Effector memory CD8-positive, alpha-beta T cell (primary cell): Measurements from ENCODE around the gene SORCS3.

Experiments
- ATAC-seq: fragments of 150-1000 bp; cut with Tn5 transposase; replicated peaks from 2 replicates; pipeline ENCODE4 v1.10.0; 2021; ENCODE audit warnings: mild to moderate bottlenecking, moderate library complexity
- DNase-seq, 3 experiments: peaks; one replicate each; pipeline ENCODE4 v3.0.0; 2021
- H3K27ac Mint-ChIP-seq, 2 donors: one replicate each; pipeline ENCODE4 v1.8.0; 2022; ENCODE audit warnings: mild to moderate bottlenecking in 2 of 2, mixed read lengths in 2 of 2, moderate library complexity in 2 of 2
- H3K27me3 Mint-ChIP-seq, 2 donors: one replicate each; pipeline ENCODE4 v1.8.0; 2022; ENCODE audit warnings: mixed read lengths in 2 of 2
- H3K36me3 Mint-ChIP-seq: one replicate; pipeline ENCODE4 v1.8.0; 2022; ENCODE audit warnings: mild to moderate bottlenecking, moderate library complexity, mixed read lengths; ENCODE audit not compliant: insufficient read depth
- H3K4me1 Mint-ChIP-seq, 2 donors: one replicate each; pipeline ENCODE4 v1.8.0; 2022; ENCODE audit warnings: low read depth in 2 of 2, mixed read lengths in 2 of 2
- H3K4me3 Mint-ChIP-seq, 2 donors: one replicate each; pipeline ENCODE4 v1.8.0; 2022; ENCODE audit warnings: mild to moderate bottlenecking in 2 of 2, mixed read lengths in 2 of 2, moderate library complexity in 2 of 2
- H3K9me3 Mint-ChIP-seq, 2 donors: one replicate each; pipeline ENCODE4 v1.8.0; 2022; ENCODE audit warnings: mixed read lengths in 2 of 2

The SORCS3 gene

DNA sequence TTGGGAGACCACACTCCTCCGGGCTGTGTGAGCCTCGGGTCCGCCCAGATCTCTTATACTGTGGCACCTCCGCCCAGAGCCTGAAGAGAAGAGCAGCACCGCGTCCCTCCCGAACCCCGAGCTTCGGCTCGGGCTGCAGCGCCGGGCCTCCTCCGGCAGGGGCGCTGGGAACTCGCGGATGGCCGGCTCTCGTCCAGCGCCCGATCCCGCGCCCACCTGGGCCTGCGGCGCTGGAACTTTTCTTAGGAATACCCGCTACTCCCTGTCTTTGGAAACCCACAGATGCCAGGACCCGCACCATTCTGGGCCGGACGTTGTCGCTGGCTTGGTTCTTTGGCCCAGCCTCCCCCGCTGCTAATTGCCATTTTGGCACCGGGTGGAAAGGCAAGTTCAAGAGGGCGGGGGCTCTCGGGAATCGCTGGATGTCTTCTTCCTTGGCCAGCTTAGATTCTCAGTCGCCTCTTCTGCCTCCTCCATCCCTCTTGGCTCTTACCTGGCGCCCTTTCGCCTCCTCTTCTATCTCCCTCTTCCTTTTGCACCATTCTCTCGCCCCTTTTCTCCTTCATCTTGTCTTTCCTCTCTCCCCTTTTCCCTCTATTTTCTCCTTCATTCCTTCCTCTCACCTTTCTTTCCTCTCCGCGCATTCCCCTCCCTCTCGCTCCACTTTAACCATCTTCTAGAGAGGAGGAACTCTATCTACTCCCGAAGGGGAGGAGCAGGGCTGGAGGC, 2.1 kb upstream of the SORCS3 start:
- Mint-ChIP-seq H3K36me3 (no peaks in the 10 kb centered on the region), H3K27ac (no peak overlapping the region), H3K4me3 (no peak overlapping the region), H3K4me1 (no peaks in the 10 kb centered on the region), H3K27me3 (peaks cover 51 to 70% of the 10 kb centered on the region in 2 donors), H3K9me3 (no peaks in the 10 kb centered on the region)
- ATAC-seq (no peak), DNase-seq (no peak)

GRCh38 chr10:104639590-104640338, 1.3 kb upstream of the SORCS3 start:
- no peak for DNase-seq
- Mint-ChIP-seq H3K4me3 (no peak overlapping the region), H3K4me1 (no peaks in the 10 kb centered on the region), H3K27ac (no peak overlapping the region), H3K9me3 (no peaks in the 10 kb centered on the region), H3K27me3 (peaks cover 58 to 72% of the 10 kb centered on the region in 2 donors), H3K36me3 (no peaks in the 10 kb centered on the region)
- ATAC-seq, result no peak

DNA sequence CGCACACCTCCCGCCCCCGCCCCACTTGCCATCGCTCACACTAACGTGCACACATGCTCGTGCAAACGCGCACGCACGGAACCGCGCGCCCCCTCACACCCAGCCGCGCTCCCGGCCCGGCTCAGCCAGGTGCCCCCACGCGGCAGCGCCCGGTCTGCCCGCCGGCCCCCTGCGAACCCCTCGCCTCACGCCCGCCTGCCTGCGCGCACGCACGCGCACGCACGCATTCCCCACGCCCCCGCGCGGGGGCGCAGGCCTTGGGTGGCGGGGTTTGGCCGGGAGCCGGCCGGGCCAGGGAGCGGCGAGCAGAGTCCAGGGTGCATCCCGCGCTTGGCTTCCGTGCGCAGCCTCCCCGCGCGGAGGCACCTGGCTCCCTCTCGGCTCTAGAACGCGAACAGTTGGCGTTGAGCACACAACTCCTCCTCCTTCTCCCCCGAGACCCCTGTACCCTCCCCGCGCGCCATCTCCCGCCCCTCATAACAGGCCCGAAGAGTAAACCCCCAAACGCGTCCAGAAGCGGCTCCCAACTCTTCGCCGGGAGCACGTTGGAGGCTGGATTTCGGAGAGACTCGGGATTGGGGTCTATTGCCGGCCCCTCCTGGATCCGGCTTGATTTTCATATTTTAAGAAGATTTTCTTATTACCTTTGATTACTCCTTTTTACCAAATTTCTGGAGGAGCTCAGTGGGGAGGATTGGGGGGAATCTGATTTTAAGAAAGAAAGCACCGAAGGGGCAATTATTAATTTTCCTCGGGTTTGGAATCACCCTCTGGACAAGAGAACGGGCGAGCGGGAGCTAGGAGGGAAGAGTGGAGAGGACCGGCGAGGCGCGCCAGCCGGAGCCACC, 527 bp upstream of the SORCS3 start:
- H3K9me3 Mint-ChIP-seq, result no peaks in the 10 kb centered on the region
- no peaks in the 10 kb centered on the region for H3K36me3 Mint-ChIP-seq
- no peaks in the 10 kb centered on the region for H3K4me1 Mint-ChIP-seq

GRCh38 chr10:104641937-104642657, 1.0 kb downstream of the SORCS3 start:
- peaks cover 61 to 79% of the 10 kb centered on the region in 2 donors for H3K27me3 Mint-ChIP-seq
- H3K9me3 Mint-ChIP-seq, result no peaks in the 10 kb centered on the region
- no peak overlapping the region for H3K27ac Mint-ChIP-seq
- no peak for ATAC-seq
- H3K36me3 Mint-ChIP-seq, result no peaks in the 10 kb centered on the region
- H3K4me1 Mint-ChIP-seq, result no peaks in the 10 kb centered on the region
- no peak for DNase-seq
- H3K4me3 Mint-ChIP-seq, result no peak overlapping the region

More for the DNA sequence above, 527 bp upstream of the SORCS3 start:
- Mint-ChIP-seq H3K27me3 (peaks cover 55 to 74% of the 10 kb centered on the region in 2 donors), H3K4me3 (no peak overlapping the region), H3K27ac (no peak overlapping the region)
- ATAC-seq (no peak), DNase-seq (no peak)

GRCh38 chr10:104642658-104643302, 1.7 kb downstream of the SORCS3 start:
- H3K4me1 Mint-ChIP-seq, result no peaks in the 10 kb centered on the region
- H3K36me3 Mint-ChIP-seq, result no peaks in the 10 kb centered on the region
- peaks cover 61 to 79% of the 10 kb centered on the region in 2 donors for H3K27me3 Mint-ChIP-seq
- H3K27ac Mint-ChIP-seq, result no peak overlapping the region
- ATAC-seq (no peak), DNase-seq (no peak)
- no peak overlapping the region for H3K4me3 Mint-ChIP-seq
- no peaks in the 10 kb centered on the region for H3K9me3 Mint-ChIP-seq

DNA sequence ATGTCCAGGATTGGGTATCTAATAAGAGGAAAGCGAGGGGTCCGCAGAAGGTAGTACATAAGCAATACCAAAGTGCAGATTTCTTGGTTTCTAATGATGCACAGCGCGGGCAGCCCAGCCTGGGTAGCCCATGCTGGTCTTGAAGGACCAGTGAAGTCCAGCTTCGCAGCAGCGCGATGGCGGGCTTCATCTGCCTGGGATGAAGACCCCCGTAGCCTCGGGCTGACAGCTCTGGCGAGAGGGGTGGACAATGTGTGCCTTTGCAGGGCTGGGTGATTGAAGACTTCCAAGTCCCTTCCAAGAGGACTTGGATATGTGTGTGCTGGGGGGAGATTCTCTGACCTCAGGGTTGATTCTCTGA, 2.2 kb downstream of the SORCS3 start:
- H3K9me3 Mint-ChIP-seq, result no peaks in the 10 kb centered on the region
- no peaks in the 10 kb centered on the region for H3K36me3 Mint-ChIP-seq
- DNase-seq (no peak), ATAC-seq (no peak)
- H3K27me3 Mint-ChIP-seq, result peaks cover 60 to 79% of the 10 kb centered on the region in 2 donors
- H3K4me1 Mint-ChIP-seq, result no peaks in the 10 kb centered on the region
- H3K27ac Mint-ChIP-seq, result no peak overlapping the region
- H3K4me3 Mint-ChIP-seq, result no peak overlapping the region

DNA sequence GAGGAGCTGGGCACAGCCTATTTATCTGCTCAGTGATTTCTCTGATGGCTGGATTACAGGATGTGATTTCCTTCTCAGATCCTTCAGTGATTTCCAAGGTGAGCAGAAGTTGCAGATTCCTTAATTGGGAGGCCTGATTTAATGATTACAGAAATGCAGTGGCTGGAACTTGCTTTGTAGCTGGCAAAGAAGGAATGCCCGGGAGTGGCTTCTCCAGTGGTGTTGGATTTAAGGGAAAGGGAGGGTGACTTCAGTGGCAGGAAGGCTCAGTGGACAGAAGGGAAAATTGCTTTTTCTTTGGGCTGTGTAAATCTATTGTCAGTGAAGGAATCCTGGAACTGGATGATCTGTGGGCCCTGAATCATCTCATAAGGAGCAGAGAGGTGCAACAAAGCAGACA, 5.1 kb downstream of the SORCS3 start:
- no peaks in the 10 kb centered on the region for H3K36me3 Mint-ChIP-seq
- DNase-seq, result no peak
- ATAC-seq, result no peak
- no peaks in the 10 kb centered on the region for H3K4me1 Mint-ChIP-seq
- H3K27ac Mint-ChIP-seq, result no peak overlapping the region
- H3K4me3 Mint-ChIP-seq, result no peak overlapping the region
- peaks cover 57 to 84% of the 10 kb centered on the region in 2 donors for H3K27me3 Mint-ChIP-seq
- H3K9me3 Mint-ChIP-seq, result no peaks in the 10 kb centered on the region

DNA sequence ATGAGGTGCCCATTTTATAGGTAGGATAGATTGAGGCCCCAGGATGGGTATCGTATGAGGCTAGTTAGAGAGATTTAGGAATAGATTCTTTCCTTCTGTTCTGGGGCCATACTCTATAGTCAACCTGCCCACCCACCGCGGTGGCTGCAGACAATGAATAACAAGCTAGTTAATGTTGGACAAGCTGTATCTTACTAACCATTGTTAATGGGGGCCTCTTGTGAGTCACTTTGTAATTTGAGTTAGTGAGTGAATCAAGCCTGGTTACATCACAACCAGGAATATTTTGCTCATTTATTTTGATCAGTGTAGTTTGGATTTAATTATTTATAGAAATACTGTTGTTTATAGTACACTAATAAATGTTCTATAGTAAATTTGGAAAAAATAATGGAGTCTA, 7.3 kb downstream of the SORCS3 start:
- no peaks in the 10 kb centered on the region for H3K36me3 Mint-ChIP-seq
- ATAC-seq, result no peak
- H3K9me3 Mint-ChIP-seq, result no peaks in the 10 kb centered on the region
- H3K4me3 Mint-ChIP-seq, result no peak overlapping the region
- peaks cover 52 to 73% of the 10 kb centered on the region in 2 donors for H3K27me3 Mint-ChIP-seq
- H3K4me1 Mint-ChIP-seq, result no peaks in the 10 kb centered on the region
- no peak for DNase-seq
- H3K27ac Mint-ChIP-seq, result no peak overlapping the region

GRCh38 chr10:104650072-104650471, 9.0 kb downstream of the SORCS3 start:
- Mint-ChIP-seq H3K4me1 (no peaks in the 10 kb centered on the region), H3K27me3 (peaks cover 45 to 69% of the 10 kb centered on the region in 2 donors), H3K9me3 (no peaks in the 10 kb centered on the region), H3K27ac (no peak overlapping the region), H3K36me3 (no peaks in the 10 kb centered on the region), H3K4me3 (no peak overlapping the region)
- DNase-seq (no peak), ATAC-seq (no peak)

DNA sequence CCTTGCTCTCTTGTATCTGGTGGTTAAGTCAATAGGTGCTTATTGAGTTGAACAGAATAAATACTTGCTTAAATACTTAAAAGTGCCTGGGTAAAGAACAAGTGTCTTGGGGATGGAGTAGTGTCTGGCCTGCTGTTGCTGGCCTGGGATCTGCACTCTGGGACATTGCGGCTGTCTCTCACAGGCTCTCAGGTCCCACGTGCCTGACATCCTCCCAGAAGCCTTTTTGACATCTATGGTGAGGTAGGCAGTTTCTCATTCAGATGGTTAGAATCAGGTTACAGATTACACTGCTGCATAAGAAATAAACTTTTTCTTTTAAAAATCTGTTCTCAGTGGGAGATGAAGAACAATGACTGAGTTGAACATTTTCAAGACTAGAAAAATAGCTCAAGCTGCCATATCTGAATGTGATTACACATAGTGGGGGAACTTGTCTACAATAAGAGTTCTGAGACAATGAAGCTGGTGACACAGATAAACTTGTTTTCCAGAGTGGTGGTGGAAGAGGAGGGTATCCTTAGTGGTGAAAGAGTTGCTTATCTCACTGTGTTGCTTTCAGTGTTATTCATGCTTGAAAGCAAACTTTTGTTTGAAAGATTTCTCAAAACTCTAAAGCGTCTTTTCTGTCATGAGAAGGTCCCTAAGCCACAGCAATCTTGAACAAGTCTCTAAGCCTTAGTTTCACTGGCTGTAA, 9.7 kb downstream of the SORCS3 start:
- Mint-ChIP-seq H3K36me3 (no peaks in the 10 kb centered on the region), H3K4me1 (no peaks in the 10 kb centered on the region), H3K27ac (no peak overlapping the region), H3K27me3 (peaks cover 43 to 62% of the 10 kb centered on the region in 2 donors), H3K4me3 (no peak overlapping the region), H3K9me3 (no peaks in the 10 kb centered on the region)
- DNase-seq, result no peak
- no peak for ATAC-seq

DNA sequence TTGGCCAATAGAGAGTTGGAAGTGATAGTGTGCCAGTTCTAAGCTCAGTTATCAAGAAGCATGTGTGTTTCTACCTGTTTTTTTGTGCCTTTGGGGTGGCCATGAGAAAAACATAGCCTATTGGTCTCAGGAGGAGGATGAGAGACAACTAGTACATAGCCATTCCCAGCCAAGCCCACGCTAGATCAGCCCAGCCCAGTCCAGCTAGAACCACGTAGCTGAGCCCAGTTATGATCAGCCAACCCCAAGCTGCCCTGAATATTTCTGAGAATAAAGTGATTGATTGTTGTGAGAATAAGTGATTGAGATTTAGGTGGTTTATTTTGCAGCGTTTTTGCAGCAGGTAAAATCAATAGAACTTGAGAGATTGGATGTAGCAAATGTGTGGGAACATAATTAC, 15.9 kb downstream of the SORCS3 start:
- DNase-seq (no peak), ATAC-seq (no peak)
- Mint-ChIP-seq H3K36me3 (no peaks in the 10 kb centered on the region), H3K9me3 (no peaks in the 10 kb centered on the region), H3K27me3 (peaks cover 8 to 48% of the 10 kb centered on the region in 2 donors), H3K27ac (no peak overlapping the region), H3K4me3 (no peak overlapping the region), H3K4me1 (no peaks in the 10 kb centered on the region)

- Mint-ChIP-seq H3K4me3 (no peak overlapping the region), H3K27me3 (peaks cover 8 to 53% of the 10 kb centered on the region in 2 donors), H3K9me3 (no peaks in the 10 kb centered on the region), H3K4me1 (no peaks in the 10 kb centered on the region), H3K36me3 (no peaks in the 10 kb centered on the region), H3K27ac (no peak overlapping the region)
- DNase-seq, result no peak
- ATAC-seq, result no peak
Measured at GRCh38 chr10:104657457-104657856, 16.4 kb downstream of the SORCS3 start.
